ENCODE data around the gene P2RY11. TPM values are rescaled to one million over a fixed set of nuclear protein-coding genes. Genes with fewer than 3 reads are reported as not detected.

The P2RY11 gene
- total RNA-seq, 1 donor from 2014 or later, result 4.5 TPM

GRCh38 chr19:10076535-10076934 is 35.0 kb upstream of the P2RY11 start:
- no peak for DNase-seq (ENCODE audit: low read depth)
- H3K4me3 ChIP-seq (ENCODE audit: low read depth, low read length), result no peak overlapping the region
- no peak for TF ChIP-seq CTCF (conservative IDR thresholded peaks at IDR 0.05; ENCODE audit: low read depth, low read length)

DNA sequence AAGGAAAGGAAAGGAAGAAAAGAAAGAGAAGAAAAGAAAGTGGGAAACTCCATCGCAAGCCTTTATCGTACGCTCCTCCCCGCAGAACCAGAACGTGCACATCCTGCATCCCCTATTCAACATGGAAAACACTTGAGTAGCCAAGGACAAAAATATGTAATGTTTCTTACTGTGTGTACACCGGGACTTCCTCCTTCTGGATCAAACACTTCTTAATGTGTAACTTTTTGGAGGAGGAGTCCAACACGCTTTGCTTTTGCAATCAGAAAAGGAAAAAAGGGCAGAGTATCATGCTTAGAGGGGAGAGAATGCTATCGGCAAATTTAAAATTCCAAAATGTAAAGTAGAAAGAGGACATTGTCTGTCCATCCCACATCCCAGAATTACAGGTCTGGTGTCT is 33.2 kb upstream of the P2RY11 start:
- H3K4me3 ChIP-seq (ENCODE audit: low read depth, low read length), result no peak overlapping the region
- DNase-seq (ENCODE audit: low read depth), result no peak
- no peak for TF ChIP-seq CTCF (conservative IDR thresholded peaks at IDR 0.05; ENCODE audit: low read depth, low read length)

GRCh38 chr19:10079031-10079453 is 32.5 kb upstream of the P2RY11 start:
- no peak for DNase-seq (ENCODE audit: low read depth)
- H3K4me3 ChIP-seq (ENCODE audit: low read depth, low read length), result no peak overlapping the region
- TF ChIP-seq CTCF (conservative IDR thresholded peaks at IDR 0.05; ENCODE audit: low read depth, low read length), result no peak

DNA sequence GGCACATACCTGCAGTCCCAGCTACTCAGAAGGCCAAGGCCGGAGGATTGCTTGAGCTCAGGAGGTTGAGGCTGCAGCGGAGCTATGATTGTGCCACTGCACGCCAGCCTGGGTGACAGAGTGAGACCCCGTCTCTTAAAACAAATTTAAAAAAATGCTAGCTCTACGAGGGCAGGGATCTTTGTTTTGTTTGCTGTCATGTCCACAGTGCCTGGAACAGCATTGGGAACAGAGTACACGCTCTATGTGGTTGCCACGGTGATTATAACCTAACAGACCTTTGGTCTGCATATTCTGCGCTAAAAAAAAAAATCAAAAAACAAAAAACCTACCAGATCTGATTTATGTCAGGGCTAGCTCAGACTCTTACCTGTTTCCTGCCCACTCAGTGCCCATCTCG is 27.6 kb upstream of the P2RY11 start:
- no peak for DNase-seq (ENCODE audit: low read depth)
- TF ChIP-seq CTCF (conservative IDR thresholded peaks at IDR 0.05; ENCODE audit: low read depth, low read length), result no peak
- H3K4me3 ChIP-seq (ENCODE audit: low read depth, low read length), result no peak overlapping the region

DNA sequence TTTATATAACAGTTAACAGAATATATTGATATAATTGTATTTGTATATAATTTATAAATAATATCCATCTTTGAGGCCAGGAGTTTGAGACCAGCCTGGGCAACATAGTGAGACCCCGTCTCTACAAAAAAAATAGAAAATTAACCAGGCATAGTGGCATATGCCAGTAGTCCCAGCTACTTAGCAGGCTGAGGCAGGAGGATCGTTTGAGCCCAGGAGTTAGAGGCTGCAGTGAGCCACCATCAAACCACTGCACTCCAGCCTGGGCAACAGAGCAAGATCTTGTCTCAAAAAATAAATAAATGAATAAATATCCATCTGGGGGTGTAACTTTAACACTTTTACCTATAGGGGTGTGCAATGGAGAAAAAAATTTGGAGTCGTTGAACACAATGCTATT is 26.7 kb upstream of the P2RY11 start:
- no peak for DNase-seq (ENCODE audit: low read depth)
- H3K4me3 ChIP-seq (ENCODE audit: low read depth, low read length), result no peak overlapping the region
- TF ChIP-seq CTCF (conservative IDR thresholded peaks at IDR 0.05; ENCODE audit: low read depth, low read length), result no peak

DNA sequence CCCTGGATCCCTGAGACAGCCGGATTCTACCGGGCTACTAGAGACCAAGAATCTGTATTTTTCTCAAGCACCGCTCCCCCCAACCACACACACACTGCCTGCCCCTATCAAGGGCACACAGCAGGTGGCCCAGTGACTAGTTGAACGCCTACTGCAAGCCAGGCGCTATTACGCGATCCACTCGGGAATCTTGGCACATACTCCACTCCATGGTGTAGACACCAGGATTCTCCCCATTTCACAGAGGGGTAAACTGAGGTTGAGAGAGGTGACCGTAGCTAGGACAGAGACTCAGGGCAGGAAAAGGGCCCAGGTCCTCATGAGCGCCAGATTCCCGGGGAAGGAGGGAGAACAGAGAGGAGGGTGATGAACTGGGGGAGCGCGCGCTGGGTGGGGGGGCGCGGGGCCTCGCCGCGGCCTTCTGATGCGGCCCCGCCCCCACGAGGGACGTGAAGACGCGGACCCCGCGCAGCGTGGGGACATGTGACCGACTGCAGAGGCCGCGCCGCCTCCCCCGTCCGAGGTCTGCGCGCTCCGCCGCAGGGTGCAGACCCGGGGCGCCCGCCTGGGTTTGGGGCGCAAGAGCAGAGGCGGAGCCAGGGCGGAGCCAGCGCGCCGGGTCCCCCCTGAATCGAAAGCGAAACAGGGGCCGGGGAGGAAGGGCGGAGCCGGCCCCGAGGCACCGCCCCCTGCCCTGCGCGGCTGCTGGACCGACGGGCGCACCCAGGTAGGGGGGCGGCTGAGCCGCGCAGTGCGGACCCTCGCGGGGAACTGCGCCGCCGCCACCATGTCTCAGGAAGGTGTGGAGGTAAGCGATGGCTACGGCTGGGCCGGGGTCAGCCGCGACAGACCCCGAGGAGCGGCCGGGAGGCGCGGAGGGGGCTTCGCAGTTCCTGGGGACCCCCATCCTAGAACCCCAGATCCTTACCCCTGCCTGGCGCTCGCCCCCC is 25.6 kb upstream of the P2RY11 start, which contains the start of gene SHFL:
SHFL (plus strand) TSS at position 677 of the 950 bp plus-strand sequence; CDS start at position 788, 111 bp downstream.
- TF ChIP-seq CTCF (conservative IDR thresholded peaks at IDR 0.05; ENCODE audit: low read depth, low read length), result no peak
- no peak for DNase-seq (ENCODE audit: low read depth)
- H3K4me3 ChIP-seq (ENCODE audit: low read depth, low read length), result peak within 1 kb of the TSS; percentile 77
